GM12878 (cell line): ENCODE measurements around the gene DEPDC1B.

Experiments used
- SMC3 ChIP-seq: IDR thresholded peaks from 2 replicates; pipeline ENCODE4 v1.6.1; 2011; ENCODE audit warnings: low read length, improper control_type of control experiment, borderline replicate concordance
- TF ChIP-seq, protein P1 (sequence below): fragments of 450-650 bp; formaldehyde crosslinking; IDR thresholded peaks from 2 replicates; pipeline ENCODE4 v1.4.0; 2020; ENCODE audit warnings: mild to moderate bottlenecking, moderate library complexity

DNA sequence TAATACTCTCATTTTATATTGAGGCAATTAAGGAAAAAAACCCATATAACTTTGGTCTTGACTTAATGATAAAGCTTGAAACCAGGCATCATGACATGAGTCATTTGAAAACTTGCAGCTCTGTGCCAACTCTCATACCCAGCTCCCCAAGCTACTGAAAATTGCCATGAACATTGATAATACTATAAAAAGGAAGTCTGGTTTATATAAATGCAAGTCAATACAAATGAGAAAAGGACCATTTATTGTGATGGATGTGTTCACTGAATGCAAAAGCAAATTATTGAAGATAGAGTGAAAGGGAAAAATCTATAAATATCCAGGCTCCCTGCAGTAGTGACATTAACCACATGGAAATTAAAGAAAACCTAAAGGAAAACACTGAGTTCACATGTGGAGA is 116.3 kb downstream of the DEPDC1B start:
- TF ChIP-seq, protein P1, sequence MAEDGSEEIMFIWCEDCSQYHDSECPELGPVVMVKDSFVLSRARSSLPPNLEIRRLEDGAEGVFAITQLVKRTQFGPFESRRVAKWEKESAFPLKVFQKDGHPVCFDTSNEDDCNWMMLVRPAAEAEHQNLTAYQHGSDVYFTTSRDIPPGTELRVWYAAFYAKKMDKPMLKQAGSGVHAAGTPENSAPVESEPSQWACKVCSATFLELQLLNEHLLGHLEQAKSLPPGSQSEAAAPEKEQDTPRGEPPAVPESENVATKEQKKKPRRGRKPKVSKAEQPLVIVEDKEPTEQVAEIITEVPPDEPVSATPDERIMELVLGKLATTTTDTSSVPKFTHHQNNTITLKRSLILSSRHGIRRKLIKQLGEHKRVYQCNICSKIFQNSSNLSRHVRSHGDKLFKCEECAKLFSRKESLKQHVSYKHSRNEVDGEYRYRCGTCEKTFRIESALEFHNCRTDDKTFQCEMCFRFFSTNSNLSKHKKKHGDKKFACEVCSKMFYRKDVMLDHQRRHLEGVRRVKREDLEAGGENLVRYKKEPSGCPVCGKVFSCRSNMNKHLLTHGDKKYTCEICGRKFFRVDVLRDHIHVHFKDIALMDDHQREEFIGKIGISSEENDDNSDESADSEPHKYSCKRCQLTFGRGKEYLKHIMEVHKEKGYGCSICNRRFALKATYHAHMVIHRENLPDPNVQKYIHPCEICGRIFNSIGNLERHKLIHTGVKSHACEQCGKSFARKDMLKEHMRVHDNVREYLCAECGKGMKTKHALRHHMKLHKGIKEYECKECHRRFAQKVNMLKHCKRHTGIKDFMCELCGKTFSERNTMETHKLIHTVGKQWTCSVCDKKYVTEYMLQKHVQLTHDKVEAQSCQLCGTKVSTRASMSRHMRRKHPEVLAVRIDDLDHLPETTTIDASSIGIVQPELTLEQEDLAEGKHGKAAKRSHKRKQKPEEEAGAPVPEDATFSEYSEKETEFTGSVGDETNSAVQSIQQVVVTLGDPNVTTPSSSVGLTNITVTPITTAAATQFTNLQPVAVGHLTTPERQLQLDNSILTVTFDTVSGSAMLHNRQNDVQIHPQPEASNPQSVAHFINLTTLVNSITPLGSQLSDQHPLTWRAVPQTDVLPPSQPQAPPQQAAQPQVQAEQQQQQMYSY (CRISPR knock-in tag): no peak
- no peak for TF ChIP-seq SMC3
